ENCODE data around the gene DNM3. TPM values are rescaled to one million over a fixed set of nuclear protein-coding genes. Genes with fewer than 3 reads are reported as not detected.

Gene DNM3
- total and polyA plus RNA-seq, 2 of the 8 experiments (the other 6 are each of a cell fraction or from before 2014, with no cell fraction given), result 2.0 to 8.5 TPM

GRCh38 chr1:172460177-172460576 is 618.9 kb downstream of the DNM3 start (continued):
- TF ChIP-seq CHD7 (IDR thresholded peaks at IDR 0.05; ENCODE audit: insufficient replicate concordance, low read length), result no peak
- no peak for TF ChIP-seq TAF7 (optimal IDR thresholded peaks at IDR 0.05; ENCODE audit: borderline replicate concordance, low read depth, low read length)
- no peak for TF ChIP-seq BCL11A (IDR thresholded peaks at IDR 0.05; ENCODE audit: low read depth in 2 of 2, low read length in 2 of 2)
- no peak for TF ChIP-seq GTF2F1 (IDR thresholded peaks at IDR 0.05; ENCODE audit: borderline replicate concordance, low read depth, low read length)
- TF ChIP-seq SIRT6 (IDR thresholded peaks at IDR 0.05; ENCODE audit: low read length), result no peak

Measured in H1 (cell line).